GM18526 (cell line): ENCODE data around the gene RPP25L.

Source experiments
- POLR2A ChIP-seq: IDR thresholded peaks from 3 replicates; pipeline ENCODE4 v1.6.1; 2011; ENCODE audit not compliant: insufficient read length; ENCODE audit errors: extremely low read depth

Gene RPP25L

DNA sequence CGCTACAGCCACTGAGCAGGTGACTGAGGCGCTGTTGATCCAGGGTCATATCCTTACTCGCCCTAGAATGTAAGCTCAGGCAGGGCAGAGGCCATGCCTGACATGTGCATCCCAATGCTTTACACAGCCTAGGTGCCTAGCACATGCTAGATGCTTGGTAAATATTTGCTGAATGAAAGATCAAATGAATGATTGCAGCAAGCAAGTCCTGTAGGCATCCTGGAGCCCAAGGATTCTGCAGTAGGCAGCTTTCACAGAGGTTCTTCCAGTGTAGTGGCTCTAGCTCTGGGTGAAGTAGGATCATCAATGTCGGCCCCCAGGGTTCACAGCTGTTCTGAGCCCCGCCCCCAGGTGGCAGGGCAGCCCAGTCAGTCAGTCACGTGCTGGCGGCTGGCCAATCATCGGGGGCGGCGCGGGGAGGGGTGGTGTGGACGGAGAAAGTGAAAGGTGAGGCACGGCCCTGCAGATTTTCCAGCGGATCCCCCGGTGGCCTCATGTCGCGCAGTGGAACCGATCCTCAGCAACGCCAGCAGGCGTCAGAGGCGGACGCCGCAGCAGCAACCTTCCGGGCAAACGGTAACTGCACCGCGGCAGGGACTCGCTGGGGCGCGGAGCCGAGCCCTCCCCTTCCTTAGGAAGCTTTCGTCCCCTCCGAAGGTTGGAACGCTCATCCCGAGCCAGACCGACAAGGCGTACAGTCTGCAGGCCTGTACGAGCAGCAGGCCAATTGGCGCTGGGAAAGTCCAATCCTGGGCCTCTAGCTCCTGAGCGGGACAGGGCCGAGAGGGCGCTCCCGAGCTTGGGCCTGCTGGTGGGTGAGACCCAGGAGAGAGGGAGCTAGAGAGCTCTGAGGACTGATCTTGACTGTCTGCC lies 34.5 kb upstream of the RPP25L start, which contains the start of gene GALT:
Gene GALT, plus strand, starts transcription at position 465 of the 873 bp plus-strand sequence. Its CDS starts 30 bp downstream, at position 495.
- TF ChIP-seq POLR2A, result peak; percentile 81

DNA sequence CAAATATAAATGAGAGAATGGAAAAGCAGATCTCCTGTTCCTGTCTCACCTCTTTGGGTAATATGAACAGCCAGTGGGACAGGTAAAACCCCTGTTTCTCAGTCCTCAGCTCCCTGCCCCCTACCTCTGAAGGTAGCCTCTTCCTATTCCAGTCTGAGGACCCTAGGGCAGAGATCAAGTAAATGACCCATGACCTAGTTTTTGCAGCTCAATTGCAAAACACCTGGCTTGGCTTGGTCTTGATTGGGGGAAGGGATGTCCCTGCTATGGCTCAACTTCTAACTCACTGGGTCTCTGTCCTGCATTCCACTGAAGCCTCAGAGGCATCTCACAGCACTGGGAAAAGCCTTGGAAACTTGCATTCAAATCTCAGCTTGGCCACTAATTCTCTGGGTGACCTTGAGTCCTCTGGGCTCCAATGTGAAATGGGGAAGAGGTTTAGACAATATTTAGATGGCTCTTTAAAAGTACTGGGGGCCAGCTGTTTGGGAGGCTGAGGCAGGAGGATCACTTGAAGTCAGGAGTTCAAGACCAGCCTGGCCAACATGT lies 32.9 kb upstream of the RPP25L start:
- TF ChIP-seq POLR2A, result no peak

DNA sequence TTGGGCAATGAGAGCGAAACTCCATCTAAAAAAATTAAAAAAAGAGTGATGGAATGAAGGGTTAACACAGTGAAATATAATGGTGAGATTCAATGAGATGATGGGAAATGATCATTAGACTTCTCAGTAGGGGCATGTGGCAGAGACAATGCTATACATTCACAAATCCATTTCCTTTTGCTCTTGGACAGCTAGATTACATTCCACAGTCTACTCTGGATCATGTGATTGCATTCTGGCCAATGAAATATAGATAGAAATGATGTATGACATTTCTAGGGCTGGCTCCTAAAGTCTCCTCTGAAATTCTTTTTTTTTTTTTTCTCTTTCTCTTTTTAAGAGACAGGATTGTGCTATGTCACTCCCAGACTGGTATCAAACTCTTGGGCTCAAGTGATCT lies 30.8 kb upstream of the RPP25L start:
- TF ChIP-seq POLR2A, result no peak

DNA sequence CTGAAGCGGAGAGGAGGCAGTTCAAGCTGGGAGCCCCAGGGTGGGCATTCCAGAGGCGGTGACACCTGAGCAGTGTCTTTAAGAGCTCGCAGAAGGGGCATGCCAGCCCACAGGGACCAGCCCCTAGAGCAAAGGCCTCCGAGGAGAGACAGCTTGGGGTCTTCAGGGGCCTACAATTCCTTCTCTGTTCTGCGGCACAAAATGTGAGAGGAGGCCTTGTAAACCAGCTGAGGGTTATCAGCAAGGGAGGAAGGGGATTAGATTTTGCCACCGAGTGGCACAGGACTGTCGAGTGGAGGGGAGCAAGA lies 26.2 kb upstream of the RPP25L start:
- no peak for TF ChIP-seq POLR2A

DNA sequence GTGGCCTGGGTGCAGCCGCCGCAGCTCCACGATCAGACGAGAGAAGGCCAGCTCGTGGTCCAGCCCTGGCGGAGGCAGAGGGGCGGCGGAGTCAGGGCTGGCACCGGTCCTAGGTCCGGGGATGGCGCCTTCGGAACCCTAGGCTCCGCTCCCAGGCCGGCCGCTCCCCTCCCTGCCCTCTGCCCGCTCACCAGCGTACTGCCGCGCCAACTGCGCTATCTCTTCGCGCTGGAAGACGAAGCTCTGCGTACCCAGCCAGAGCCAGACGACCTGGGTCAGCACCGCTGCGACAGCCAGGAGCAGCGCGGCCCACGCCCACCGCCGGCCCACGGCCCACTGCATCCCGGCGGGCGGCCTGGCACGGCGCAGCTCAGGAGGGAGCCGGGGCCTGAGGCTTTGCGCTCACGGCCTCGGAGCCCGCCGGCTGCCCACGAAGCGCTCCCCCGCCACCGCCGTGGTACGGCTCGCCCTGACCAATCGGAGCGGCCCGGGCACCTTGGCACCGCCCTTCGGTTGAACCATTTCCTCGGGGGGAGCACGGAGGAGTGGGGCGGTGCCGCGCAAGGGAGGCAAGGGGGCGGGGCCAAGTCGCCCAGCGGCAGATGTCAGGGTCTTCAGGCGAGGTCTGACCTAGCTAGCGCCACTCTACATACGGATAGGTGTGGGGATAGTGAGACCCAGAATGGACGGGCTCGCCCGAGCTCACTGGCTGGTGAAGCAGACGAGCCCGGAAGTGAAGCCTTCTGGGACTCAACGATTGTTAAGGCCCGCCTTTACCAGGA lies 25.6 kb upstream of the RPP25L start, which contains the start of gene SIGMAR1:
Gene SIGMAR1, minus strand, starts transcription at position 432 of the 782 bp plus-strand sequence. Its CDS starts 90 bp downstream, at position 342.
- TF ChIP-seq POLR2A, result peak; percentile 70

DNA sequence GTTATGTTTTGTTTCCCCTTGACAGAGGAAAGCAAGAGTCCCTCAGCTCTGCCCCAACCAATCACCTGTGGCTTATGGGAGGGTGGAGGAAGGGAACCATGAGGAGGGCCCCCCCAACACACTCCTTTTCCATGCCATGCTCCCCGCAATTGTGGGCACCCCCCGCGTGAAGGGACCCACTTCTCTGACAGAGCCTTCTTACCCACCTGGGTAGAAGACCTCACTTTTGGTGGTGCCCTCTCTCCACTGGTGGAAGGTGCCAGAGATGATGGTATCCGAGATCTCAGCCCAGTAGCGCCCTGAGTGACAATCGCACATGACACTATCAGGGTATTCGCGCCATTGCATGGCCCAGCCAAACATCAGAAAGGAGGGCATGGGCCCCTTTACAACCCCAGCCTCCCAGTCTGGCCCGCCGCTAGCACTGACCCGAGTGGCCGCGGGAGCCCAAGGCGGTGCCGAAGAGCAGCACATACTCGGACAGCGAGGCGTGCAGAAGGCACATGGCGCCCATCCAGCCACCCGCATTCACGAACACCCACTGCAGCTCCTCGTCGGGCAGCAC lies 25.0 kb upstream of the RPP25L start:
- TF ChIP-seq POLR2A, result no peak

DNA sequence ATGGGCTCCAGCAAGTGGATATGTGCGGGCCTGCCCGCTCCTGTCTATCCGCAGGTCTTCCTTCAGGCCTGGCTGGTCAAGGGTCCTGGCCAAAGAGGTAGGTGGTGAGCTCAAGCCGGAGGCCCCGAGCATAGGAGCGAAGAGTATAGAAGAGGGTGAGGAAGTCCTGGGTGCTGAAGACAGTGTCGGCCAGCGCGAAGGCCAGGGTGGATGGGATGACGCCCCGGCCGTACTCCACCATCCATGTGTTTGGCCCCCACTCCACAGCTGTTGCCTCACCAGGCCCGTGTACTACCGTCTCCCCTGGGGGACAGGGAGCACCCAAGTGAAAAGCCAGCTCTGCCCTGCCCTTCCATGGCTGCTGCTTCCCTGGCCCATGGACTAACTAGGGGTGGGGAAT lies 23.7 kb upstream of the RPP25L start:
- TF ChIP-seq POLR2A, result no peak

DNA sequence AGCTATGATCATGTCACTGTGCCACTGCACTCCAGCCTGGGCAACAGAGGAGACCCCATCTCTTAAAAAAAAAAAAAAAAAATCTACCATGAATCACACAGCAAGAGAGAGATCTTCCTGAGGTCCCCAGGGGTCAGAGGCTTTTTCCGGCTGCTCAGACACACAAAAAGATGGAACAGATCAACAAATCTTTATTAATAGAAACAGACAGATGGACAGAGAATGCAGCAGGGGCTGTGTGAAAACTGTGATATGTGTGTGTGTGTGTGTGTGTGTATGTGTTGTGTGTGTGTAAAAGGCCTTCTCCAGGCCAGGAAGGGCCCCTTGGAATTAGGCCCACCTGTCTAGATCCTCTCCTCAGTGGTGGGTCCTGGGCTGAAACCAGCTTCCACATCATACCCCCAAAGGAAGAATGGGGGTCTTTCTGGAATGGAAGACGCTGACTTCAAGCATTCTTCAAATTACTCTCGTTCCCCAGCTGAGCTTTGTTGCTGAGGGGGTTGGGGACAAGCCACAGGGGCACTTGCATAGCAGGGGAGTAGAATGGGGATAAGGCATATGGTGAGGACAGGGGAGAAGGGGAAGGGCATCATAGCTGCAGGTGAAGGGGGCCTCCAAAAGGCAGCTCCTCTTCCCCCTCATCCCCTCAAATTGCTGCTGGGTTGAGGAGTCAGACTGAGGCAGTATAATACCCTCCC lies 22.8 kb upstream of the RPP25L start:
- no peak for TF ChIP-seq POLR2A

DNA sequence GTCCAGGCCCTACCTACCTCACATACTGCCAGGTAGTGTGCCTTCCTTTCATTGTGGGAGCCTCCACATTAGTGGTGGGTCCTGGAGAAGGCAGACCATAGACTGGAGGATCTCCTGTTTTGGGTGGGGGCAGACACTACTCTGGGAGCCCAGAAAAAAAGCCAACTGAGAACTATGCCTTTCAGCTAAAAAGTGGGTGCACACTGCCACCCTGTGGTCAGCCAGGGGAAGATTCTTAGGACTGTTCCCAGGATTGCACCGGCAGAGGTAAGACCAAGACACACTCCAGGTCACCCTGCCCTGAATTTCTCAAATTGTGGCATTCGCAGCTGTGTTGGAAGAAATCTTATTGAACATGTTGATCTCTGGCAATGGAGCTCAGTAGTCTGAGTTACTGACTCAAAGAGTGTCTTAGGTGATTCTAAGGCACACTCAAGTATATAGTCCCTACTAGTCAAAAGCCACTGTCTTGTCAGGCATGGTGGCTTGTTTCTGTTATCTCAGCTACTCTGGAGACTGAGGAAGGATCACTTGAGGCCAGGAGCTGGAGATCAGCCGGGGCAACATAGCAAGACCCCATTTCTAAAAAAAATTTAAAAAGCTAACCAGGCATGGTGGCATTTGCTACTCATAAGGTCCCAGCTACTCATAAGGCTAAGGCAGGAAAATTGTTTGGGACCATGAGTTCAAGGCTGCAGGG lies 22.1 kb upstream of the RPP25L start:
- TF ChIP-seq POLR2A, result no peak

DNA sequence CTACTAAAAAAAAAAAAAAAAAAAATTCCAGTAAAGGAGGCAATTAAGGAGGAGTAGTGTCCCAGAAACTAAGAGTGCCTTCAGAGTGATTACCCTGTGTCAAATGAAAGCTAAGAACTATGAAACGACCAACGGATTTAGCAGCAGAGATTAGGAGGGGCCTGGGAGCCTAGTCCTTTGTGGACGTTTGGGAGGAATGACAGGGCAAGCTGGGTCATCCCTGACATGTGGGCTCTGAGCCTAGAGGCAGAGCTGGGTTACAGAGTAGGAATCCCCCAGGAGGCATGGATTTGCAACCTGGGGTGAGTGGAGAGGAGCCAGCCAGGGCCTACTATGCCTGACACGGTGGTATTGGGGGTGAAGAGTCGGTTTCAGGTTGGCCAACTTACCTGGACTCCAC lies 21.3 kb upstream of the RPP25L start:
- no peak for TF ChIP-seq POLR2A

DNA sequence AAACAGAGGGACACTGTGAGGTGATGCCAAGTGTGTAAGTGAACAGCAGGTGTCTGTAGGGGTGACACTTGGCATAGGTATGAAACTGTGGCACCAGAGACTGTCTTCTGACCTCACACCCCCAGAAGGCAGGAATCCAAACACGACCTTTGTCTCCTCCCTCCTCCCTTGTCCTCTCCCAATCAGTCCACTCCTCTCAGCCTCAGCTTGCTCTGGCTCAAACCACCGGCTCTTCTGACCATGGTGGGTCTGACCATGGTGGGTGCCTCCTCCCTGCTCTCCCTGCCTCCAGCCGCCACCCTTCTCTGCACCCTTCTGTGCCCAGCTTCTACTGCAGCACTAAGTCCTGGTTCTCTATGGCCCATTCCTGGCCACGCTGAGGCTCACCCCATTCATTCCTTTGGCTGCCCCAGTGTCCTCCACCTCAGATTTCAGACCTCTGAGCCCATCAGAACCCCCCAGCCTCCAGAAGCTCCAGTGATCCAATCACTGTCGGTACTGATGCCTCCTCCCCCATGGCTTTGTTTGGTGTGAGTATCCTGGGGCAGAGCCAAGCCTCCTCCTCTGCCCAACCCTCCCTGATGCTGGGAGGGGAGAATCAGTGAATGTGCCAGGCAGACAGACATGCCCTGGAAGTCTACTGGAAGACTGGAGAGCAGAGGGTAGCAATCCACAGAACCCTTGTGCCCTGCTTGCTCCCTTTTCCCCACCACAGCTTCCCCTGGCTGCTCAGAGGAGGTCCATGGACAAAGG lies 18.7 kb upstream of the RPP25L start:
- no peak for TF ChIP-seq POLR2A

DNA sequence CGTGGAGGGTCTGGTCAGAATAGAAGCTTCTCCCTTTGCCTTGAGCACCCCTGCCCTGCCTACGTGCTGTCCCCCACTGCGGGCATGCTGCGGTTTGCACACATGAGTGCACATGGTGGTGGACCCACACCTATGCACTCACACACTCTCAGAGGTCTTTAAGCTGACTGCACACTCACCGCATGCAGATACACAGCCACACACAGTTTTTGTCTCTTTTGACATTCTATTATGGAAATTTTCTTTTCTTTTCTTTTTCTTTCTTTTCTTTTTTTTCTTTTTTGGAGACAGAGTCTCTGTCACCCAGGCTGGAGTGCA lies 17.6 kb upstream of the RPP25L start:
- TF ChIP-seq POLR2A, result no peak

DNA sequence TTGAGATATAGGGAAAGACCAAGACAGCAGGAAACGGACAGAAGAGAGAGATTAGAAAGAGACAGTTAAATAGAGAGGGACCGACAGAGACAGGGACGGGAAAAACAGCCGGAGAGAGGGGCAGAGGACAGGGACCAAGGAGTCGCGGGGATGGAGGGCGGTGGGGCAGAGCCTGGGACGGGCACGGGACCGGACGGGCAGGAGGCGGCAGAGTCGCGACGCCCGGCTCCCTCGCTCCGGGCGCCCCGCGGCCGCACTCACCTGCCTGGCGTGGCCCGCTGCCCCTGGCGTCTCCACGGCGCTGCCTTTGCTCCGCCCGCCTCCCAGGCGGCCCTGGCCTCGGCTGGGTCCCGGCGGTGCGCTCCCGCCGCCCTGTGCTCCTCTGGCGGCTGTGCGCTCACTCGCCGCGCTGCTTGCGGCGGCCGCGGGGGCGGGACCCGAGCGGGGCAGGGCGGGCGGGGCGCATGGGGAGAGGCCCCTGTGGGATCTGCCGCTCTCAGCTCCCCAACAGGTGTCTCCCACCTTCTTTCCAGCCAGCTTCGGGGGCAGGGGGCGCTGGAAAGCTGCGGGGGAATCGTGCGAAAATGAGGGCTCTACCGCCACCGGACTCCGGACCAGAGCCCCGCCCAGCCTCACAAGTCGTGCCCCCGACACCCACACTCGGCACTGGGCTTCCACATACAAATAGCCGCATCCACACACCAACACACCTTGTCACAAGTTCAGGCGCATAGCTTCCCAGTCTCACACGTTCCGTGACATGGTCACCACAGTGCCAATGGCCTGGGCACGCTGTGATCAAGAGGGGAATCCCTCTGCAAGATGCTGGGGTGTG lies 17.0 kb upstream of the RPP25L start, which contains the start of gene ARID3C:
Gene ARID3C, minus strand, starts transcription at position 411 of the 835 bp plus-strand sequence. CDS start 1,052 bp downstream, outside the sequence.
- no peak for TF ChIP-seq POLR2A
